ENCODE results near the gene RAMAC.

Gene RAMAC

GRCh38 chr15:82942691-82943090 lies 43.3 kb upstream of the RAMAC start:
- Histone ChIP-seq H4K8ac (ENCODE audit: low read depth, low read length) (no peak overlapping the region), H3K4me2 (ENCODE audit: insufficient read depth, low read length, poor library complexity, severe bottlenecking) (no peak overlapping the region), H3K9ac (ENCODE audit: low read depth, low read length, poor library complexity) (no peak overlapping the region), H3K36me3 (replicated peaks in 1 of 2; ENCODE audit: control insufficient read depth in 2 of 2, insufficient read depth in 2 of 2, low read length in 2 of 2) (no peaks in the 10 kb centered on the region), H3K9me3 (replicated peaks in 1 of 2; ENCODE audit: control insufficient read depth in 2 of 2, insufficient read depth in 1 of 2, low read depth in 1 of 2, low read length in 2 of 2) (no peaks in the 10 kb centered on the region), H2BK12ac (ENCODE audit: low read length) (no peak overlapping the region), H3K4me3 (ENCODE audit: low read length in 2 of 2) (no peak overlapping the region), H2AFZ (ENCODE audit: low read length) (no peak overlapping the region), H2BK120ac (ENCODE audit: low read depth, low read length) (no peak overlapping the region), H3K23ac (ENCODE audit: low read depth, low read length, poor library complexity) (no peak overlapping the region), H3K27me3 (ENCODE audit: control insufficient read depth in 3 of 3, insufficient read depth in 3 of 3, low read depth in 1 of 3, low read length in 3 of 3) (no peaks in the 10 kb centered on the region), H3K14ac (ENCODE audit: low read length) (no peak overlapping the region), H2BK5ac (ENCODE audit: low read length) (no peak overlapping the region), H4K91ac (ENCODE audit: low read depth, low read length, poor library complexity) (no peak overlapping the region), H3K27ac (replicated peaks; ENCODE audit: low read length) (no peak overlapping the region), H3K79me1 (ENCODE audit: low read depth, low read length) (no peaks in the 10 kb centered on the region), H3K18ac (ENCODE audit: low read length) (no peak overlapping the region), H3K4me1 (ENCODE audit: control insufficient read depth in 2 of 2, insufficient read depth in 1 of 2, low read depth in 1 of 2, low read length in 2 of 2) (peaks cover 0 to 2% of the 10 kb centered on the region in 2 donors), H3K4ac (ENCODE audit: low read length) (no peak overlapping the region), H2AK5ac (ENCODE audit: low read depth, low read length) (no peak overlapping the region), H2BK15ac (ENCODE audit: low read length) (no peak overlapping the region)
- no CpG with 5 or more reads among the region's 8 CpGs for WGBS, 2 donors (ENCODE audit: extremely low coverage in 2 of 2, insufficient read length in 2 of 2, insufficient replicate concordance in 1 of 2)
- no peak for DNase-seq (ENCODE audit: low spot score)

- no peak overlapping the region for H3K4ac ChIP-seq (ENCODE audit: low read length)
- no peak overlapping the region for H2AK5ac ChIP-seq (ENCODE audit: low read depth, low read length)
- DNase-seq (ENCODE audit: low spot score), result no peak
- H3K9me3 ChIP-seq (replicated peaks in 1 of 2; ENCODE audit: control insufficient read depth in 2 of 2, insufficient read depth in 1 of 2, low read depth in 1 of 2, low read length in 2 of 2), result no peaks in the 10 kb centered on the region
- no peak overlapping the region for H3K14ac ChIP-seq (ENCODE audit: low read length)
- H3K27me3 ChIP-seq (ENCODE audit: control insufficient read depth in 3 of 3, insufficient read depth in 3 of 3, low read depth in 1 of 3, low read length in 3 of 3), result no peaks in the 10 kb centered on the region
- H2BK12ac ChIP-seq (ENCODE audit: low read length), result no peak overlapping the region
- H2AFZ ChIP-seq (ENCODE audit: low read length), result no peak overlapping the region
- H3K23ac ChIP-seq (ENCODE audit: low read depth, low read length, poor library complexity), result no peak overlapping the region
- H3K4me3 ChIP-seq (ENCODE audit: low read length in 2 of 2), result no peak overlapping the region
- no peak overlapping the region for H3K18ac ChIP-seq (ENCODE audit: low read length)
- WGBS, 2 donors (ENCODE audit: extremely low coverage in 2 of 2, insufficient read length in 2 of 2, insufficient replicate concordance in 1 of 2), result no CpG with 5 or more reads among the region's 3 CpGs
- H3K27ac ChIP-seq (replicated peaks; ENCODE audit: low read length), result no peak overlapping the region
- H3K4me2 ChIP-seq (ENCODE audit: insufficient read depth, low read length, poor library complexity, severe bottlenecking), result no peak overlapping the region
- H3K4me1 ChIP-seq (ENCODE audit: control insufficient read depth in 2 of 2, insufficient read depth in 1 of 2, low read depth in 1 of 2, low read length in 2 of 2), result peaks cover 0 to 2% of the 10 kb centered on the region in 2 donors
- no peak overlapping the region for H4K8ac ChIP-seq (ENCODE audit: low read depth, low read length)
- no peak overlapping the region for H2BK120ac ChIP-seq (ENCODE audit: low read depth, low read length)
- no peak overlapping the region for H4K91ac ChIP-seq (ENCODE audit: low read depth, low read length, poor library complexity)
- no peak overlapping the region for H2BK15ac ChIP-seq (ENCODE audit: low read length)
- H3K79me1 ChIP-seq (ENCODE audit: low read depth, low read length), result no peaks in the 10 kb centered on the region
- no peaks in the 10 kb centered on the region for H3K36me3 ChIP-seq (replicated peaks in 1 of 2; ENCODE audit: control insufficient read depth in 2 of 2, insufficient read depth in 2 of 2, low read length in 2 of 2)
- no peak overlapping the region for H2BK5ac ChIP-seq (ENCODE audit: low read length)
- H3K9ac ChIP-seq (ENCODE audit: low read depth, low read length, poor library complexity), result no peak overlapping the region
Measured at GRCh38 chr15:82943176-82943575, 42.8 kb upstream of the RAMAC start.

DNA sequence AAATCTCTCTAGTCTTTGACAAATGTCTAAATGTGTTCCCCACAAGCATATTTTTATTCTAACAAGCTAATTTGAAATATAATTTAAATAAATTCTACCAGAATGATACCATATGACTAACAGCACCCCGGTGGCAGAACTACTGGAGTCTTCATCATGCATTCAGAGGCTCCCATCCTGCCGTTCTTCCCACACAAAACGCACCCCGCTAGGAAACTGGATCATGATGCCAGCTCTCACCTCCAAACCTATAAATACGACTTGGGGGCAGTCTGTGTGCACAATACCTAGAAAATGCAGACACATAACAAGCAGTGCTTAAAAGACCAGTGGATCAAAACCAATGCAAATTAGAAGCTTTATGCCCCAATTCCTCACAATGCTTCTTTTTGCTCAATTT lies 42.0 kb upstream of the RAMAC start:
- Histone ChIP-seq H2AFZ (ENCODE audit: low read length) (no peak overlapping the region), H3K23ac (ENCODE audit: low read depth, low read length, poor library complexity) (no peak overlapping the region), H4K91ac (ENCODE audit: low read depth, low read length, poor library complexity) (no peak overlapping the region), H2BK12ac (ENCODE audit: low read length) (no peak overlapping the region), H2BK120ac (ENCODE audit: low read depth, low read length) (no peak overlapping the region), H3K18ac (ENCODE audit: low read length) (no peak overlapping the region), H3K9me3 (replicated peaks in 1 of 2; ENCODE audit: control insufficient read depth in 2 of 2, insufficient read depth in 1 of 2, low read depth in 1 of 2, low read length in 2 of 2) (no peaks in the 10 kb centered on the region), H3K79me1 (ENCODE audit: low read depth, low read length) (no peaks in the 10 kb centered on the region), H3K36me3 (replicated peaks in 1 of 2; ENCODE audit: control insufficient read depth in 2 of 2, insufficient read depth in 2 of 2, low read length in 2 of 2) (no peaks in the 10 kb centered on the region), H2AK5ac (ENCODE audit: low read depth, low read length) (no peak overlapping the region), H3K4me1 (ENCODE audit: control insufficient read depth in 2 of 2, insufficient read depth in 1 of 2, low read depth in 1 of 2, low read length in 2 of 2) (peaks cover 0 to 2% of the 10 kb centered on the region in 2 donors), H4K8ac (ENCODE audit: low read depth, low read length) (no peak overlapping the region), H3K4me3 (ENCODE audit: low read length in 2 of 2) (no peak overlapping the region), H2BK15ac (ENCODE audit: low read length) (no peak overlapping the region), H2BK5ac (ENCODE audit: low read length) (no peak overlapping the region), H3K14ac (ENCODE audit: low read length) (no peak overlapping the region), H3K27ac (replicated peaks; ENCODE audit: low read length) (no peak overlapping the region), H3K9ac (ENCODE audit: low read depth, low read length, poor library complexity) (no peak overlapping the region), H3K4me2 (ENCODE audit: insufficient read depth, low read length, poor library complexity, severe bottlenecking) (no peak overlapping the region), H3K27me3 (ENCODE audit: control insufficient read depth in 3 of 3, insufficient read depth in 3 of 3, low read depth in 1 of 3, low read length in 3 of 3) (no peaks in the 10 kb centered on the region), H3K4ac (ENCODE audit: low read length) (no peak overlapping the region)
- DNase-seq (ENCODE audit: low spot score), result no peak
- no CpG with 5 or more reads among the region's 5 CpGs for WGBS, 2 donors (ENCODE audit: extremely low coverage in 2 of 2, insufficient read length in 2 of 2, insufficient replicate concordance in 1 of 2)

GRCh38 chr15:82944821-82945220 lies 41.2 kb upstream of the RAMAC start:
- no peak overlapping the region for H4K91ac ChIP-seq (ENCODE audit: low read depth, low read length, poor library complexity)
- H3K27me3 ChIP-seq (ENCODE audit: control insufficient read depth in 3 of 3, insufficient read depth in 3 of 3, low read depth in 1 of 3, low read length in 3 of 3), result no peaks in the 10 kb centered on the region
- no peak overlapping the region for H3K27ac ChIP-seq (replicated peaks; ENCODE audit: low read length)
- H3K9me3 ChIP-seq (replicated peaks in 1 of 2; ENCODE audit: control insufficient read depth in 2 of 2, insufficient read depth in 1 of 2, low read depth in 1 of 2, low read length in 2 of 2), result no peaks in the 10 kb centered on the region
- H3K23ac ChIP-seq (ENCODE audit: low read depth, low read length, poor library complexity), result no peak overlapping the region
- H4K8ac ChIP-seq (ENCODE audit: low read depth, low read length), result no peak overlapping the region
- no peak overlapping the region for H3K4me2 ChIP-seq (ENCODE audit: insufficient read depth, low read length, poor library complexity, severe bottlenecking)
- H2AFZ ChIP-seq (ENCODE audit: low read length), result no peak overlapping the region
- H3K4me3 ChIP-seq (ENCODE audit: low read length in 2 of 2), result no peak overlapping the region
- no peak overlapping the region for H2AK5ac ChIP-seq (ENCODE audit: low read depth, low read length)
- no peaks in the 10 kb centered on the region for H3K36me3 ChIP-seq (replicated peaks in 1 of 2; ENCODE audit: control insufficient read depth in 2 of 2, insufficient read depth in 2 of 2, low read length in 2 of 2)
- no peak overlapping the region for H2BK120ac ChIP-seq (ENCODE audit: low read depth, low read length)
- DNase-seq (ENCODE audit: low spot score), result no peak
- no peak overlapping the region for H3K4ac ChIP-seq (ENCODE audit: low read length)
- H3K14ac ChIP-seq (ENCODE audit: low read length), result no peak overlapping the region
- no peaks in the 10 kb centered on the region for H3K79me1 ChIP-seq (ENCODE audit: low read depth, low read length)
- no CpG with 5 or more reads among the region's 5 CpGs for WGBS, 2 donors (ENCODE audit: extremely low coverage in 2 of 2, insufficient read length in 2 of 2, insufficient replicate concordance in 1 of 2)
- H2BK12ac ChIP-seq (ENCODE audit: low read length), result no peak overlapping the region
- H2BK5ac ChIP-seq (ENCODE audit: low read length), result no peak overlapping the region
- H3K4me1 ChIP-seq (ENCODE audit: control insufficient read depth in 2 of 2, insufficient read depth in 1 of 2, low read depth in 1 of 2, low read length in 2 of 2), result peaks cover 0 to 2% of the 10 kb centered on the region in 2 donors
- no peak overlapping the region for H3K9ac ChIP-seq (ENCODE audit: low read depth, low read length, poor library complexity)
- no peak overlapping the region for H3K18ac ChIP-seq (ENCODE audit: low read length)
- H2BK15ac ChIP-seq (ENCODE audit: low read length), result no peak overlapping the region

All from neuronal stem cell (in vitro differentiated cells).